Epithelial cell of esophagus (primary cell): ENCODE measurements around the gene SPEN.
"Not testable (repeated sequence)": the region's sequence is repeated elsewhere in the genome, so short reads cannot be mapped to it uniquely, and the experiment has no call there.

Source experiments
- DNase-seq: peaks from one replicate; pipeline ENCODE4 v3.0.0; 2010; ENCODE audit warnings: low read depth
- H3K4me3 ChIP-seq: 2 replicates; pipeline ENCODE4 v1.5.1; 2011; ENCODE audit warnings: mild to moderate bottlenecking, low read length, control low read depth
- CTCF ChIP-seq: IDR thresholded peaks from 2 replicates; pipeline ENCODE4 v1.5.1; 2011; ENCODE audit warnings: low read depth, mild to moderate bottlenecking, low read length, control low read depth, inconsistent platforms; ENCODE audit not compliant: insufficient read depth; ENCODE audit errors: missing control alignments

Gene SPEN

DNA sequence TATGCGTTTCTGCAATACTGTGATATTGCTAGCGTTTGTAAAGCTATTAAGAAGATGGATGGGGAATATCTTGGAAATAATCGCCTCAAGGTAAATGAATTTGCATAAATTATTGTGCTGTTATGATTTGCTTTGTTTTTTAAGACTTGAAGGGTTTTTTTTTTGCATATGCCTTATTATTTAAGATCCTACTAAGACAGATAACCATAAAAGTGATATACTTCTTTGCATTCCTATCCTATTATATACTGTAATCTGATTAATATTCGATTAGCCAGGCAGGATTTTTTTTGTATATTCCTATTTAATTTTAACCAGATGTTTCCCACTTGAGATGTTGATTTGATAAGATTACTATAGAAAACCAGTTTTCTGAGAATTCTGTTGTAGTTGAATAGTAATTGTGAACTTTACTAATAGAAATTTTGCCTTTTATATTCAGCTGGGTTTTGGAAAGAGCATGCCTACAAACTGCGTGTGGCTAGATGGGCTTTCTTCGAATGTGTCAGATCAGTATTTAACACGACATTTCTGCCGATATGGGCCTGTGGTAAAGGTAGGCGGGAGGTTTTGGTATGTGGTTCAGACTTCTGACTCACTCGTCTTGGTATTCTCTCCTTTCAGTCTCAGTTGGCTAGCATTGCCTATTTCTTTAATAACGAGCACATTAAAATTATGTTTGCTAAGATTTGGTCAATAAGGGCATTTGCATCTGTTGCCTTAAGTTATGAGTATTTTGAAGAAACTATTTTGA, 71.6 kb downstream of the SPEN start:
- no peak overlapping the region for H3K4me3 ChIP-seq
- DNase-seq = peak; percentile 88
- no peak for TF ChIP-seq CTCF

DNA sequence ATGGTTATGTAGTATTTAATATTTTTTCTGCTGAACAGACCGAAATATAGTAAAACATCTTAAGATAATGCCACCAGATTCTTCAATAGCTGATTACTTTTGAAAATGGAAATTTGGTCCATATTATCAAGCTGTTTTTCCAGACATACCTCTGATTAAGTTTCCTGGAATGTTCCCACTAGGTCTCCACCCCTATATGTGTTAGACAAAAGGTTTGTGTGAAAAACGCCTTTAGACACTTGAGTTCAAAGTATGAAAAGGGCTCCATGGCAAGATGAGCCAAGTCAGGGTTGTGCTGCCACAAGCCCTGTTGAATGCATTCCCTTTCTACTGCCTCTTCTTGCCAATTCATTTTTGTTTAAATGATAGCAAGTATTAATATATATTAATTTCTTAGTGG, 75.7 kb downstream of the SPEN start:
- TF ChIP-seq CTCF = no peak
- peak; percentile 94 for DNase-seq
- no peak overlapping the region for H3K4me3 ChIP-seq

- H3K4me3 ChIP-seq, DNase-seq: not testable (repeated sequence)
Observed at GRCh38 chr1:15926448-15926847, 78.9 kb downstream of the SPEN start.

DNA sequence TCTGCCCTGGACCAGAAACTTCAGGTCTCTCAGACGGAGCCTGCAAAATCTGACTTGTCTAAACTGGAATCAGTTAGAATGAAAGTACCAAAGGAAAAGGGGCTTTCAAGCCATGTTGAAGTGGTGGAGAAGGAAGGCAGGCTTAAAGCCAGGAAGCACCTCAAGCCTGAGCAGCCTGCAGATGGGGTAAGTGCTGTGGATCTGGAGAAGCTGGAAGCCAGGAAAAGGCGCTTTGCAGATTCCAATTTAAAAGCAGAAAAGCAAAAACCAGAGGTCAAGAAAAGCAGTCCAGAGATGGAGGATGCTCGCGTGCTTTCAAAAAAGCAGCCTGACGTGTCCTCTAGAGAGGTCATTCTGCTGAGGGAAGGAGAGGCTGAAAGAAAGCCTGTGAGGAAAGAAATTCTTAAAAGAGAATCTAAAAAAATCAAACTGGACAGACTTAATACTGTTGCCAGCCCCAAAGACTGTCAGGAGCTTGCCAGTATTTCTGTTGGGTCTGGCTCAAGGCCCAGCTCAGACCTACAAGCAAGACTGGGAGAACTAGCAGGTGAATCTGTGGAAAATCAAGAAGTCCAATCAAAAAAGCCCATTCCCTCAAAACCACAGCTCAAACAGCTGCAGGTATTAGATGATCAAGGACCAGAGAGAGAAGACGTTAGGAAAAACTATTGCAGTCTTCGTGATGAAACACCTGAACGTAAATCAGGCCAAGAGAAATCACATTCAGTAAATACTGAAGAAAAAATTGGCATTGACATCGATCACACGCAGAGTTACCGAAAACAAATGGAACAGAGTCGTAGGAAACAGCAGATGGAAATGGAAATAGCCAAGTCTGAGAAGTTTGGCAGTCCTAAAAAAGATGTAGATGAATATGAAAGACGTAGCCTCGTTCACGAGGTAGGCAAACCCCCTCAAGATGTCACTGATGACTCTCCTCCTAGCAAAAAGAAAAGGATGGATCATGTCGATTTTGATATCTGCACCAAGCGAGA, 81.8 kb downstream of the SPEN start:
- TF ChIP-seq CTCF = no peak
- DNase-seq = no peak
- H3K4me3 ChIP-seq = no peak overlapping the region

DNA sequence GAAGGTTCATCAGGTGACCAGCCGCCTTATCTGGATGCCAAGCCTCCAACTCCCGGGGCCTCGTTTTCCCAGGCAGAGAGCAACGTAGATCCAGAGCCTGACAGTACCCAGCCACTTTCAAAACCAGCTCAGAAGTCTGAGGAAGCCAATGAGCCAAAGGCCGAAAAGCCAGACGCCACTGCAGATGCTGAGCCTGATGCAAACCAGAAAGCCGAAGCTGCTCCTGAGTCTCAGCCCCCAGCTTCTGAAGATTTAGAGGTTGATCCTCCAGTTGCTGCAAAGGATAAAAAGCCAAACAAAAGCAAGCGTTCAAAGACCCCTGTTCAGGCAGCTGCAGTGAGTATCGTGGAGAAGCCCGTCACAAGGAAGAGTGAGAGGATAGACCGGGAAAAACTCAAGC, 83.9 kb downstream of the SPEN start:
- no peak for DNase-seq
- no peak for TF ChIP-seq CTCF
- no peak overlapping the region for H3K4me3 ChIP-seq

- H3K4me3 ChIP-seq = no peak overlapping the region
- no peak for DNase-seq
- no peak for TF ChIP-seq CTCF
Observed at GRCh38 chr1:15931884-15932283, 84.4 kb downstream of the SPEN start.

DNA sequence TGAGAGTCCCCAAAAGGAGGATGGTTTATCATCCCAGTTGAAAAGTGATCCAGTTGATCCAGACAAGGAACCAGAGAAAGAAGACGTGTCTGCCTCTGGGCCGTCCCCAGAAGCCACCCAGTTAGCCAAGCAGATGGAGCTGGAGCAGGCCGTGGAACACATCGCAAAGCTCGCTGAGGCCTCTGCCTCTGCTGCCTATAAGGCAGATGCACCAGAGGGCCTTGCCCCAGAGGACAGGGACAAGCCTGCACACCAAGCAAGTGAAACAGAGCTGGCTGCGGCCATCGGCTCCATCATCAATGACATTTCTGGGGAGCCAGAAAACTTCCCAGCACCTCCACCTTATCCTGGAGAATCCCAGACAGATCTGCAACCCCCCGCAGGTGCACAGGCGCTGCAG, 85.1 kb downstream of the SPEN start:
- TF ChIP-seq CTCF = no peak
- DNase-seq = no peak

More for the DNA sequence above, 85.1 kb downstream of the SPEN start:
- H3K4me3 ChIP-seq = no peak overlapping the region
